Esophagus muscularis mucosa (tissue), 4 donors: ENCODE measurements around the gene HHIP. TPM values are rescaled to one million over a fixed set of nuclear protein-coding genes. Genes with fewer than 3 reads are reported as not detected.

Experiments used
- DNase-seq: peaks from one replicate; pipeline ENCODE4 v3.0.0-alpha.2; 2017; ENCODE audit errors: extremely low spot score
- H3K27ac ChIP-seq, 4 donors: fragments of 200-600 bp; sonication (generic); replicated peaks in 1 of 4; 1 replicate in 3 of 4; 2 replicates in 1 of 4; pipeline ENCODE4 v1.5.1; 2016 to 2019; ENCODE audit warnings: mild to moderate bottlenecking in 1 of 4
- H3K27me3 ChIP-seq, 4 donors: fragments of 200-600 bp; sonication (generic); one replicate each; pipeline versions ENCODE4 v1.5.1 to v1.6.0; 2016 to 2019
- H3K36me3 ChIP-seq, 4 donors: fragments of 200-600 bp; sonication (generic); one replicate each; pipeline ENCODE4 v1.5.1; 2016 to 2019
- H3K4me1 ChIP-seq, 4 donors: fragments of 200-600 bp; sonication (generic); one replicate each; pipeline ENCODE4 v1.5.1; 2016 to 2019
- H3K4me3 ChIP-seq, 4 donors: fragments of 200-600 bp; sonication (generic); 1 replicate in 2 of 4; 2 replicates in 2 of 4; pipeline ENCODE4 v1.5.1; 2016 to 2019; ENCODE audit warnings: mild to moderate bottlenecking in 4 of 4, moderate library complexity in 1 of 4
- H3K9me3 ChIP-seq, 4 donors: fragments of 200-600 bp; sonication (generic); 1 replicate in 3 of 4; 2 replicates in 1 of 4; pipeline ENCODE4 v1.5.1; 2016 to 2019
- CTCF ChIP-seq, 3 experiments: fragments of 200-600 bp in 2 of 3; fragments of 450-650 bp in 1 of 3; sonication (generic) in 2 of 3; IDR thresholded peaks; one replicate each; pipeline ENCODE4 v1.5.1; 2017 to 2019; ENCODE audit warnings: antibody characterized with exemption in 3 of 3, mild to moderate bottlenecking in 2 of 3, moderate library complexity in 1 of 3
- EP300 ChIP-seq: sonication (generic); formaldehyde crosslinking; IDR thresholded peaks from one replicate; pipeline ENCODE4 v1.6.1; 2017; ENCODE audit warnings: antibody characterized with exemption
- POLR2A ChIP-seq: fragments of 450-650 bp; IDR thresholded peaks from one replicate; pipeline ENCODE4 v1.6.1; 2017; ENCODE audit warnings: antibody characterized with exemption, moderate library complexity, mild to moderate bottlenecking, low read depth
- POLR2AphosphoS5 ChIP-seq, 2 donors: sonication (generic); formaldehyde crosslinking; IDR thresholded peaks; one replicate each; pipeline ENCODE4 v1.6.1; 2017; ENCODE audit warnings: antibody characterized with exemption in 2 of 2
- WGBS: methylation state at CpG from one replicate; pipeline ENCODE4 v1.1.5; 2018; 5-methylcytosine and 5-hydroxymethylcytosine counted together
- intact Hi-C: fragments of 100-400 bp; cut with DNase I; formaldehyde crosslinking; loops from one replicate; pipeline ENCODE4 v1.15.1; 2023
- total RNA-seq, 4 donors: library from RNA; depleted of rRNA; stranded (reverse); fragments of >200 nt; gene quantifications; one replicate each; pipeline versions ENCODE4 v1.1.0 to v1.2.1, GENCODE V29; 2016

HHIP gene
- total RNA-seq, 4 donors from 2014 or later, result under 0.01 to 0.75 (median 0.15) TPM

- H3K36me3 ChIP-seq, result no peaks in the 10 kb centered on the region
- H3K9me3 ChIP-seq, result no peaks in the 10 kb centered on the region
- WGBS, result 90% methylated on average over 2 of the region's 2 CpGs
- no peak overlapping the region for H3K27ac ChIP-seq
- DNase-seq, result no peak
- intact Hi-C loops, result no loop called here
- H3K4me3 ChIP-seq, result no peak overlapping the region
- no peaks in the 10 kb centered on the region for H3K27me3 ChIP-seq
- TF ChIP-seq POLR2AphosphoS5 (IDR thresholded peaks at IDR 0.05) (no peak), POLR2A (no peak), CTCF (IDR thresholded peaks at IDR 0.05) (no peak), EP300 (no peak)
- no peaks in the 10 kb centered on the region for H3K4me1 ChIP-seq
Observed at GRCh38 chr4:144733566-144733965, 87.6 kb downstream of the HHIP start.

GRCh38 chr4:144734522-144734921, 88.6 kb downstream of the HHIP start:
- 46% methylated on average over 4 of the region's 4 CpGs for WGBS
- TF ChIP-seq POLR2AphosphoS5 (IDR thresholded peaks at IDR 0.05), result no peak
- TF ChIP-seq POLR2A, result no peak
- no peak for TF ChIP-seq EP300
- no peak for TF ChIP-seq CTCF (IDR thresholded peaks at IDR 0.05)
- Histone ChIP-seq H3K36me3 (no peaks in the 10 kb centered on the region), H3K9me3 (no peaks in the 10 kb centered on the region), H3K4me1 (no peaks in the 10 kb centered on the region), H3K27ac (no peak overlapping the region), H3K4me3 (no peak overlapping the region), H3K27me3 (no peaks in the 10 kb centered on the region)
- intact Hi-C loops, result no loop called here
- DNase-seq, result no peak

GRCh38 chr4:144738649-144739048, 92.7 kb downstream of the HHIP start:
- H3K27ac ChIP-seq, result no peak overlapping the region
- H3K4me1 ChIP-seq, result no peaks in the 10 kb centered on the region
- WGBS, result 73% methylated on average over 3 of the region's 3 CpGs
- no peak for DNase-seq
- no peaks in the 10 kb centered on the region for H3K9me3 ChIP-seq
- H3K36me3 ChIP-seq, result no peaks in the 10 kb centered on the region
- H3K27me3 ChIP-seq, result no peaks in the 10 kb centered on the region
- H3K4me3 ChIP-seq, result no peak overlapping the region
- intact Hi-C loops, result no loop called here
- no peak for TF ChIP-seq POLR2AphosphoS5 (IDR thresholded peaks at IDR 0.05)
- TF ChIP-seq POLR2A, result no peak
- TF ChIP-seq EP300, result no peak
- TF ChIP-seq CTCF (IDR thresholded peaks at IDR 0.05), result no peak

- Histone ChIP-seq H3K27ac (no peak overlapping the region), H3K36me3 (no peaks in the 10 kb centered on the region), H3K4me1 (no peaks in the 10 kb centered on the region), H3K4me3 (no peak overlapping the region), H3K9me3 (no peaks in the 10 kb centered on the region), H3K27me3 (no peaks in the 10 kb centered on the region)
- DNase-seq, result no peak
- intact Hi-C loops, result no loop called here
- TF ChIP-seq POLR2A, result no peak
Observed at GRCh38 chr4:144739511-144740033, 93.6 kb downstream of the HHIP start.

- DNase-seq, result no peak
- H3K27ac ChIP-seq, result no peak overlapping the region
- intact Hi-C loops, result no loop called here
- H3K4me1 ChIP-seq, result no peaks in the 10 kb centered on the region
- 71% methylated on average over 1 of the region's 1 CpG for WGBS
- no peaks in the 10 kb centered on the region for H3K36me3 ChIP-seq
- TF ChIP-seq CTCF (IDR thresholded peaks at IDR 0.05) (no peak), POLR2AphosphoS5 (IDR thresholded peaks at IDR 0.05) (no peak), POLR2A (no peak), EP300 (no peak)
- H3K4me3 ChIP-seq, result no peak overlapping the region
- no peaks in the 10 kb centered on the region for H3K27me3 ChIP-seq
- no peaks in the 10 kb centered on the region for H3K9me3 ChIP-seq
Observed at GRCh38 chr4:144740316-144740715, 94.4 kb downstream of the HHIP start.
